GM23338 (cell line): Measurements from ENCODE around the gene PSMA7. TPM values are rescaled to one million over a fixed set of nuclear protein-coding genes. Genes with fewer than 3 reads are reported as not detected.

Source experiments
- ATAC-seq: fragments of 200-7000 bp; cut with Tn5 transposase; 3 replicates; pipeline ENCODE4 v1.9.1; 2020
- DNase-seq: peaks from one replicate; pipeline ENCODE4 v3.0.0-alpha.2; 2015; ENCODE audit warnings: low spot score
- H2AFZ ChIP-seq: fragments of 200-600 bp; sonication (generic); 2 replicates; pipeline ENCODE4 v1.8.0; 2016; ENCODE audit warnings: antibody characterized with exemption, mild to moderate bottlenecking, moderate library complexity
- H3F3A ChIP-seq: fragments of 200-600 bp; sonication (generic); replicated peaks from 2 replicates; pipeline ENCODE4 v1.8.0; 2017; ENCODE audit warnings: antibody characterized with exemption, mixed run types, low read depth
- H3K27ac ChIP-seq: fragments of 200-600 bp; sonication (generic); 2 replicates; pipeline ENCODE4 v1.6.1; 2016; ENCODE audit warnings: low read depth
- H3K27me3 ChIP-seq: fragments of 200-600 bp; sonication (generic); 2 replicates; pipeline ENCODE4 v1.8.0; 2016; ENCODE audit warnings: mild to moderate bottlenecking, mixed run types, moderate library complexity; ENCODE audit not compliant: insufficient read depth
- H3K36me3 ChIP-seq: fragments of 200-600 bp; sonication (generic); 2 replicates; pipeline ENCODE4 v1.8.0; 2016; ENCODE audit warnings: mild to moderate bottlenecking; ENCODE audit not compliant: insufficient read depth
- H3K4me1 ChIP-seq: fragments of 200-600 bp; sonication (generic); 2 replicates; pipeline ENCODE4 v1.8.0; 2016; ENCODE audit warnings: mild to moderate bottlenecking, moderate library complexity; ENCODE audit not compliant: insufficient read depth
- H3K4me2 ChIP-seq: fragments of 200-600 bp; sonication (generic); 2 replicates; pipeline ENCODE4 v1.7.1; 2017; ENCODE audit warnings: mixed run types
- H3K4me3 ChIP-seq: fragments of 200-600 bp; sonication (generic); 2 replicates; pipeline ENCODE4 v1.6.1; 2016; ENCODE audit warnings: mixed run types
- H3K79me2 ChIP-seq: fragments of 200-600 bp; sonication (generic); replicated peaks from 2 replicates; pipeline ENCODE4 v1.8.0; 2017; ENCODE audit warnings: mild to moderate bottlenecking; ENCODE audit not compliant: insufficient read depth
- H3K9me2 ChIP-seq: fragments of 200-600 bp; sonication (generic); 2 replicates; pipeline ENCODE4 v1.8.0; 2017; ENCODE audit not compliant: insufficient read depth
- H4K20me1 ChIP-seq: fragments of 200-600 bp; sonication (generic); replicated peaks from 2 replicates; pipeline ENCODE4 v1.8.0; 2017; ENCODE audit warnings: mild to moderate bottlenecking; ENCODE audit not compliant: insufficient read depth
- H3K27ac Mint-ChIP-seq: 2 replicates; pipeline ENCODE4 v1.8.0; 2020; ENCODE audit warnings: inconsistent platforms, mild to moderate bottlenecking, moderate library complexity, mixed read lengths
- H3K27me3 Mint-ChIP-seq: 3 replicates; pipeline ENCODE4 v1.8.0; 2022; ENCODE audit warnings: low read depth, mild to moderate bottlenecking, moderate library complexity, mixed read lengths, inconsistent platforms; ENCODE audit not compliant: insufficient read depth, poor library complexity
- H3K36me3 Mint-ChIP-seq: 3 replicates; pipeline ENCODE4 v1.8.0; 2021; ENCODE audit warnings: low read depth, mild to moderate bottlenecking, inconsistent platforms, moderate library complexity, mixed read lengths
- H3K4me1 Mint-ChIP-seq: 3 replicates; pipeline ENCODE4 v1.8.0; 2020; ENCODE audit warnings: mild to moderate bottlenecking, inconsistent platforms, mixed read lengths
- H3K4me3 Mint-ChIP-seq: 3 replicates; pipeline ENCODE4 v1.8.0; 2021; ENCODE audit warnings: moderate library complexity, mild to moderate bottlenecking, inconsistent platforms, mixed read lengths
- H3K9me3 Mint-ChIP-seq: 3 replicates; pipeline ENCODE4 v1.8.0; 2020; ENCODE audit warnings: moderate library complexity, mild to moderate bottlenecking, inconsistent platforms, mixed read lengths
- CREB1 ChIP-seq: fragments of 250-450 bp; sonication (Bioruptor Pico); IDR thresholded peaks from 2 replicates; pipeline ENCODE4 v1.5.0; 2020; ENCODE audit warnings: low read depth, mild to moderate bottlenecking, moderate library complexity
- CTCF ChIP-seq, 2 experiments: fragments of 200-600 bp in 1 of 2; sonication (generic) in 1 of 2; conservative IDR thresholded peaks; 2 replicates each; pipeline versions ENCODE4 v1.5.1 to v1.6.1; 2016 to 2017; ENCODE audit warnings: antibody characterized with exemption in 2 of 2, low read depth in 2 of 2, mild to moderate bottlenecking in 2 of 2, moderate library complexity in 1 of 2
- EZH2 ChIP-seq: fragments of 200-600 bp; sonication (generic); IDR thresholded peaks from one replicate; pipeline ENCODE4 v1.8.0; 2017; ENCODE audit warnings: antibody characterized with exemption, mild to moderate bottlenecking, low read depth; ENCODE audit not compliant: unreplicated experiment
- EZH2phosphoT487 ChIP-seq: fragments of 200-600 bp; sonication (generic); IDR thresholded peaks from one replicate; pipeline ENCODE4 v1.8.1; 2018; ENCODE audit warnings: antibody characterized with exemption; ENCODE audit not compliant: unreplicated experiment
- JUNB ChIP-seq: IDR thresholded peaks from one replicate; pipeline ENCODE4 v1.6.1; 2016; ENCODE audit warnings: antibody characterized with exemption; ENCODE audit not compliant: unreplicated experiment
- POLR2AphosphoS5 ChIP-seq: IDR thresholded peaks from 2 replicates; pipeline ENCODE4 v1.6.1; 2016; ENCODE audit warnings: antibody characterized with exemption, low read depth
- ZNF462 ChIP-seq: fragments of 250-450 bp; sonication (Bioruptor Pico); IDR thresholded peaks from 2 replicates; pipeline ENCODE4 v1.5.0; 2020; ENCODE audit warnings: mild to moderate bottlenecking, moderate library complexity
- polyA plus RNA-seq: library from polyadenylated mRNA; unstranded; fragments of >200 nt; fragmentation: Nextera tagmentation; extraction: Ambion mirVana; gene quantifications from 2 replicates; pipeline ENCODE4 v1.2.1, GENCODE V29; 2016
- total RNA-seq: library from RNA; depleted of rRNA; stranded (reverse); fragments of >200 nt; shearing (Covaris generic); gene quantifications from 2 replicates; pipeline ENCODE4 v1.2.3, GENCODE V29; 2014

PSMA7 gene
- total and polyA plus RNA-seq, 2 experiments from 2014 or later: 357 to 628 TPM

- no peak overlapping the region for H2AFZ ChIP-seq
- no peak overlapping the region for H3K27ac ChIP-seq
- TF ChIP-seq ZNF462 (CRISPR knock-in tag): no peak
- TF ChIP-seq CTCF (conservative IDR thresholded peaks at IDR 0.05; ENCODE audit: low read depth in 2 of 2): no peak
- no peak for TF ChIP-seq EZH2phosphoT487
- TF ChIP-seq JUNB: no peak
- TF ChIP-seq POLR2AphosphoS5: no peak
- TF ChIP-seq CREB1: no peak
- TF ChIP-seq EZH2: no peak
- H3K36me3 ChIP-seq: no peaks in the 10 kb centered on the region
- no peaks in the 10 kb centered on the region for H4K20me1 ChIP-seq
- H3K9me2 ChIP-seq: no peaks in the 10 kb centered on the region
- no peak overlapping the region for H3K4me3 ChIP-seq
- H3K4me1 ChIP-seq: no peaks in the 10 kb centered on the region
- DNase-seq: no peak
- no peak for ATAC-seq
- Mint-ChIP-seq H3K36me3 (peaks cover 29% of the 10 kb centered on the region), H3K9me3 (no peaks in the 10 kb centered on the region; the same call in 2 of the 3 replicates), H3K4me3 (no peak overlapping the region), H3K27ac (no peak overlapping the region), H3K4me1 (no peaks in the 10 kb centered on the region), H3K27me3 (peaks cover 11% of the 10 kb centered on the region)
- no peaks in the 10 kb centered on the region for H3F3A ChIP-seq
- no peaks in the 10 kb centered on the region for H3K27me3 ChIP-seq
- H3K4me2 ChIP-seq: no peak overlapping the region
- H3K79me2 ChIP-seq: no peaks in the 10 kb centered on the region
Measured at GRCh38 chr20:62175711-62176110, 32.5 kb upstream of the PSMA7 start.
